Measurements from ENCODE around the gene CHMP6. TPM values are rescaled to one million over a fixed set of nuclear protein-coding genes. Genes with fewer than 3 reads are reported as not detected.

CHMP6 gene
- polyA plus RNA-seq, 1 donor from 2014 or later = 35.1 TPM

GRCh38 chr17:80952291-80952690 is 39.4 kb upstream of the CHMP6 start:
- no peak overlapping the region for H3K27ac ChIP-seq (ENCODE audit: low read length)
- H2AFZ ChIP-seq (ENCODE audit: low read depth, low read length) = no peak overlapping the region
- H3K9me2 ChIP-seq (ENCODE audit: insufficient read depth, low read length) = no peaks in the 10 kb centered on the region
- H4K20me1 ChIP-seq (ENCODE audit: insufficient read depth) = no peaks in the 10 kb centered on the region
- no peaks in the 10 kb centered on the region for H3K79me2 ChIP-seq (replicated peaks; ENCODE audit: insufficient read depth, low read length)
- no peaks in the 10 kb centered on the region for H3K9me3 ChIP-seq (ENCODE audit: low read length)
- TF ChIP-seq POLR2AphosphoS5 (IDR thresholded peaks at IDR 0.05) (no peak), MXI1 (conservative IDR thresholded peaks at IDR 0.05; ENCODE audit: poor library complexity, severe bottlenecking) (no peak), RAD21 (conservative IDR thresholded peaks at IDR 0.05) (no peak), EP300 (conservative IDR thresholded peaks at IDR 0.05; ENCODE audit: poor library complexity, severe bottlenecking) (no peak)
- no peaks in the 10 kb centered on the region for H3K27me3 ChIP-seq (ENCODE audit: insufficient read depth, low read depth, low read length)
- H3K9ac ChIP-seq (ENCODE audit: low read length) = no peak overlapping the region
- no peaks in the 10 kb centered on the region for H3F3A ChIP-seq (ENCODE audit: insufficient read depth, low read length, poor library complexity, severe bottlenecking)
- H3K4me3 ChIP-seq (ENCODE audit: low read length) = no peak overlapping the region
- no peak overlapping the region for H3K4me2 ChIP-seq (ENCODE audit: low read length)
- peaks cover 4% of the 10 kb centered on the region for H3K36me3 ChIP-seq (ENCODE audit: insufficient read depth, low read length)

DNA sequence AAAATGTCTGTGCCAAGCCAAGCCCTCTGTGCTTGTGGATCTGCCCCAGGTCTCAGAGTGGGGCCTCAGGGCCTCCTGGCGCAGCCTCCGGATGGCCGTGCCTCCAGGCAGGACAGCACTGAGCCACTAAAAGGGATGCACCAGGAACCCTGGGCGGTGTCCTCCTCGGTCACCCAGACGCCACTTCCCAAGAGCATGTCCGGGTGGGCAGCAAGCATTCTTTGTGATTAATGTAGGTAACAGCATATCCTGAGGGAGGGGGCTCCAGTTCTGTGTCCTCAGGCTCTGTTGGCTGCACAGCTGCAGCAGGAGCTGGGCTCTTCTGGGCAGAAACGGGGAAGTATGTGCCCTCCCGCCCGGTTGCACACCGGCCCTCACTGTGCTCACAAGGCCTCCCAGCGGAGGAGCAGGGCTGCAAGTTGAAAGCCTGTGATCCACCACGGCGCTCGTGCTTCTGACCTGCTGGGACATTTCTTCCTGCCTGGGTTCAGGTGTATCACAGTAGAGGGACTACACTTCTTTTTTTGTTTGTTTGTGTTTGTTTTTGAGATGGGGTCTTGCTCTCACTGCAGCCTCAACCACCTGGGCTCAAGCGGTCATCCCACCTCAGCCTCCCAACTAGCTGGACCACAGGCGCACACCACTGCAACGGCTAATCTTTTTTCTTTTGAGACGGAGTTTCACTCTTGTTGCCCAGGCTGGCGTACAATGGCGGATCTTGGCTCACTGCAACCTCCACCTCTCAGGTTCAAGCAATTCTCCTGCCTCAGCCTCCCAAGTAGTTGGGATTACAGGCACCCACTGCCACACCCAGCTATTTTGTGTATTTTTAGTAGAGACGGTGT is 37.9 kb upstream of the CHMP6 start:
- Histone ChIP-seq H2AFZ (ENCODE audit: low read depth, low read length) (no peak overlapping the region), H3K27ac (ENCODE audit: low read length) (no peak overlapping the region), H3K9me2 (ENCODE audit: insufficient read depth, low read length) (no peaks in the 10 kb centered on the region), H4K20me1 (ENCODE audit: insufficient read depth) (no peaks in the 10 kb centered on the region), H3F3A (ENCODE audit: insufficient read depth, low read length, poor library complexity, severe bottlenecking) (no peaks in the 10 kb centered on the region), H3K9me3 (ENCODE audit: low read length) (no peaks in the 10 kb centered on the region), H3K36me3 (ENCODE audit: insufficient read depth, low read length) (peaks cover 4% of the 10 kb centered on the region), H3K79me2 (replicated peaks; ENCODE audit: insufficient read depth, low read length) (no peaks in the 10 kb centered on the region), H3K27me3 (ENCODE audit: insufficient read depth, low read depth, low read length) (no peaks in the 10 kb centered on the region), H3K9ac (ENCODE audit: low read length) (no peak overlapping the region), H3K4me2 (ENCODE audit: low read length) (no peak overlapping the region), H3K4me3 (ENCODE audit: low read length) (no peak overlapping the region)
- TF ChIP-seq EP300 (conservative IDR thresholded peaks at IDR 0.05; ENCODE audit: poor library complexity, severe bottlenecking) = no peak

DNA sequence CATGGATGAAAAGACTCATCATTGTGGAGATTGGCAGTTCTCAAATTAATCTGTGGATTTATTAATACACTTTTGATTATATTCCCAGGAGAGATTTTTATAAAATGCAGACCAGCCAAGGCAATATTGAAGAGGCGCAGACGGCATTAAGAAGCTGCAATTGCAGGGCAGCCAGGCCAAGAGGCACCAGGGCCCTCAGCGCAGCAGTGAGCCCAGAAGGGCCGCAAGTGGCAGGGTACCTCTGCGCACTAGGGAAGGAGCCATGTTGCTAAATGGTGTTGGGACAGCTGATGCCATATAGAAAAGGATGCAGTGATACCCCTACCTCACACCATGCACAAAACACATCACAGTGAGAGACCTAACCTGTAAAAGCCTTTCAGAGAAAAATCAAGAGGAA is 36.6 kb upstream of the CHMP6 start:
- no peaks in the 10 kb centered on the region for H3K9me3 ChIP-seq (ENCODE audit: low read length)
- H3F3A ChIP-seq (ENCODE audit: insufficient read depth, low read length, poor library complexity, severe bottlenecking) = no peaks in the 10 kb centered on the region
- no peaks in the 10 kb centered on the region for H3K27me3 ChIP-seq (ENCODE audit: insufficient read depth, low read depth, low read length)
- no peak overlapping the region for H3K27ac ChIP-seq (ENCODE audit: low read length)
- no peak overlapping the region for H3K9ac ChIP-seq (ENCODE audit: low read length)
- no peak overlapping the region for H2AFZ ChIP-seq (ENCODE audit: low read depth, low read length)
- H3K36me3 ChIP-seq (ENCODE audit: insufficient read depth, low read length) = peaks cover 4% of the 10 kb centered on the region
- no peak overlapping the region for H3K4me3 ChIP-seq (ENCODE audit: low read length)
- H3K4me2 ChIP-seq (ENCODE audit: low read length) = no peak overlapping the region
- H4K20me1 ChIP-seq (ENCODE audit: insufficient read depth) = no peaks in the 10 kb centered on the region
- H3K79me2 ChIP-seq (replicated peaks; ENCODE audit: insufficient read depth, low read length) = no peaks in the 10 kb centered on the region
- H3K9me2 ChIP-seq (ENCODE audit: insufficient read depth, low read length) = no peaks in the 10 kb centered on the region
- TF ChIP-seq MXI1 (conservative IDR thresholded peaks at IDR 0.05; ENCODE audit: poor library complexity, severe bottlenecking) = no peak
- TF ChIP-seq CTCF (IDR thresholded peaks at IDR 0.05; ENCODE audit: poor library complexity, severe bottlenecking) = no peak
- TF ChIP-seq POLR2AphosphoS5 (IDR thresholded peaks at IDR 0.05) = no peak
- TF ChIP-seq, protein P1, sequence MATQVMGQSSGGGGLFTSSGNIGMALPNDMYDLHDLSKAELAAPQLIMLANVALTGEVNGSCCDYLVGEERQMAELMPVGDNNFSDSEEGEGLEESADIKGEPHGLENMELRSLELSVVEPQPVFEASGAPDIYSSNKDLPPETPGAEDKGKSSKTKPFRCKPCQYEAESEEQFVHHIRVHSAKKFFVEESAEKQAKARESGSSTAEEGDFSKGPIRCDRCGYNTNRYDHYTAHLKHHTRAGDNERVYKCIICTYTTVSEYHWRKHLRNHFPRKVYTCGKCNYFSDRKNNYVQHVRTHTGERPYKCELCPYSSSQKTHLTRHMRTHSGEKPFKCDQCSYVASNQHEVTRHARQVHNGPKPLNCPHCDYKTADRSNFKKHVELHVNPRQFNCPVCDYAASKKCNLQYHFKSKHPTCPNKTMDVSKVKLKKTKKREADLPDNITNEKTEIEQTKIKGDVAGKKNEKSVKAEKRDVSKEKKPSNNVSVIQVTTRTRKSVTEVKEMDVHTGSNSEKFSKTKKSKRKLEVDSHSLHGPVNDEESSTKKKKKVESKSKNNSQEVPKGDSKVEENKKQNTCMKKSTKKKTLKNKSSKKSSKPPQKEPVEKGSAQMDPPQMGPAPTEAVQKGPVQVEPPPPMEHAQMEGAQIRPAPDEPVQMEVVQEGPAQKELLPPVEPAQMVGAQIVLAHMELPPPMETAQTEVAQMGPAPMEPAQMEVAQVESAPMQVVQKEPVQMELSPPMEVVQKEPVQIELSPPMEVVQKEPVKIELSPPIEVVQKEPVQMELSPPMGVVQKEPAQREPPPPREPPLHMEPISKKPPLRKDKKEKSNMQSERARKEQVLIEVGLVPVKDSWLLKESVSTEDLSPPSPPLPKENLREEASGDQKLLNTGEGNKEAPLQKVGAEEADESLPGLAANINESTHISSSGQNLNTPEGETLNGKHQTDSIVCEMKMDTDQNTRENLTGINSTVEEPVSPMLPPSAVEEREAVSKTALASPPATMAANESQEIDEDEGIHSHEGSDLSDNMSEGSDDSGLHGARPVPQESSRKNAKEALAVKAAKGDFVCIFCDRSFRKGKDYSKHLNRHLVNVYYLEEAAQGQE (IDR thresholded peaks at IDR 0.05; ENCODE audit: borderline replicate concordance) = no peak
- TF ChIP-seq EP300 (conservative IDR thresholded peaks at IDR 0.05; ENCODE audit: poor library complexity, severe bottlenecking) = no peak
- no peak for TF ChIP-seq TAF1 (IDR thresholded peaks at IDR 0.05; ENCODE audit: low read depth)
- TF ChIP-seq EZH2 (IDR thresholded peaks at IDR 0.05; ENCODE audit: borderline replicate concordance, insufficient read depth, low read length, poor library complexity, severe bottlenecking) = no peak
- TF ChIP-seq RAD21 (conservative IDR thresholded peaks at IDR 0.05) = no peak
- no peak for TF ChIP-seq SMC3 (conservative IDR thresholded peaks at IDR 0.05; ENCODE audit: poor library complexity)

Measured in neural cell (in vitro differentiated cells).